Subcutaneous adipose tissue (tissue), 4 donors: ENCODE results near the gene HSPA12B. TPM values are rescaled to one million over a fixed set of nuclear protein-coding genes. Genes with fewer than 3 reads are reported as not detected.

ENCODE experiments used
- CTCF ChIP-seq: fragments of 450-650 bp; IDR thresholded peaks from one replicate; pipeline ENCODE4 v1.5.1; 2016; ENCODE audit warnings: low read depth, mild to moderate bottlenecking, control low read depth, antibody characterized with exemption, moderate library complexity
- total RNA-seq, 4 donors: library from RNA; depleted of rRNA; stranded (reverse); fragments of >200 nt; gene quantifications; one replicate each; pipeline ENCODE4 v1.1.0, GENCODE V29; 2016

Gene HSPA12B
- total RNA-seq, 4 donors from 2014 or later = 8.0 to 33.7 (median 8.6) TPM

GRCh38 chr20:3738111-3739053 lies 5.9 kb downstream of the HSPA12B start:
- TF ChIP-seq CTCF = no peak

- no peak for TF ChIP-seq CTCF
These were observed 6.8 kb downstream of the HSPA12B start for GRCh38 chr20:3739054-3739925.

GRCh38 chr20:3739926-3740451 lies 7.5 kb downstream of the HSPA12B start:
- TF ChIP-seq CTCF = no peak

GRCh38 chr20:3740615-3741301 lies 8.3 kb downstream of the HSPA12B start:
- TF ChIP-seq CTCF = no peak

GRCh38 chr20:3741836-3742458 lies 9.5 kb downstream of the HSPA12B start:
- no peak for TF ChIP-seq CTCF

- no peak for TF ChIP-seq CTCF
These were observed 10.8 kb downstream of the HSPA12B start for GRCh38 chr20:3743251-3743650.
